ENCODE results near the gene IP6K1.
"Not testable (repeated sequence)": the region's sequence is repeated elsewhere in the genome, so short reads cannot be mapped to it uniquely, and the experiment has no call there.

Gene IP6K1

DNA sequence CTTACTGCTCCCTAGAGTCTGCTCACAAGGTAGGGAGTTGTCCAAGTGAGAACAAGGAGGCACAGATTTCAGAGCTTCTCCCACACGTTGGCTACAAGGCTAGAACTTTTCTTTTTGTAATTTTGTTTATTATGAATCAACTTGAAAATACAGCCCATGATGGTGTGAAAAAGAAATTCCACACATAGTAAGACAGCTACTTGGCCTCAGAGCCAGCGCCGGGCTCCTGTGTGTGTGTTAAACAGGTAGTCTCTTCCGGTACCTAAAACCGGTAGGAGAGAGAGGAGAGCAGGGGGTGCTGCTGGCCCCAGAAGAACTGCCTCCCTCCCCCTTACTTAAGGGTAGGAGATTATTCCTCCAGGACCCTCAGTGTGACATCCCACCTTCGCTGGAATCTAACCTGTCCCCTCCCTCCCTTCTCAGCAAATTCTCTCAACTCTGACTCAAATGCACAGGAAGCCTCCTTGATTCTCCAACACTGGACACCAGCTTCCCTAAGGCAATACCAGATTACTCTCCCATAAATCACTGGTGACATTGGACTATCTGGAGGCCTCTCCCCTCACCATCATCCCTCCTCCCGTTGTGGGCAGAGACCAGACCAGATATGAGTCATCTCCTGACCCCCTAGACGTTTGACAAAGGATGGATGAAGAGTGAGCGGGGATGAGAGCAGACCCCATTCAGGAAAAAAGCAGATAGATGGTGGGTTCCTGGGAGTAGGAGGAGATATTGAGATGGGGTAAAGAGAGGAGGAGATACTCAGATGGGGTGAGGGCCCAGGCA, 4.5 kb upstream of the IP6K1 start:
- Histone ChIP-seq H3K4me3 (ENCODE audit: low read depth, low read length) (no peak overlapping the region), H3K4me1 (peaks cover 5% of the 10 kb centered on the region), H3K9me3 (no peaks in the 10 kb centered on the region), H3K36me3 (no peaks in the 10 kb centered on the region), H3K27me3 (no peaks in the 10 kb centered on the region)
- TF ChIP-seq, protein P1, sequence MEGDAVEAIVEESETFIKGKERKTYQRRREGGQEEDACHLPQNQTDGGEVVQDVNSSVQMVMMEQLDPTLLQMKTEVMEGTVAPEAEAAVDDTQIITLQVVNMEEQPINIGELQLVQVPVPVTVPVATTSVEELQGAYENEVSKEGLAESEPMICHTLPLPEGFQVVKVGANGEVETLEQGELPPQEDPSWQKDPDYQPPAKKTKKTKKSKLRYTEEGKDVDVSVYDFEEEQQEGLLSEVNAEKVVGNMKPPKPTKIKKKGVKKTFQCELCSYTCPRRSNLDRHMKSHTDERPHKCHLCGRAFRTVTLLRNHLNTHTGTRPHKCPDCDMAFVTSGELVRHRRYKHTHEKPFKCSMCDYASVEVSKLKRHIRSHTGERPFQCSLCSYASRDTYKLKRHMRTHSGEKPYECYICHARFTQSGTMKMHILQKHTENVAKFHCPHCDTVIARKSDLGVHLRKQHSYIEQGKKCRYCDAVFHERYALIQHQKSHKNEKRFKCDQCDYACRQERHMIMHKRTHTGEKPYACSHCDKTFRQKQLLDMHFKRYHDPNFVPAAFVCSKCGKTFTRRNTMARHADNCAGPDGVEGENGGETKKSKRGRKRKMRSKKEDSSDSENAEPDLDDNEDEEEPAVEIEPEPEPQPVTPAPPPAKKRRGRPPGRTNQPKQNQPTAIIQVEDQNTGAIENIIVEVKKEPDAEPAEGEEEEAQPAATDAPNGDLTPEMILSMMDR (IDR thresholded peaks at IDR 0.05; ENCODE audit: low read depth, low read length): no peak
- peak; percentile 52 for DNase-seq

DNA sequence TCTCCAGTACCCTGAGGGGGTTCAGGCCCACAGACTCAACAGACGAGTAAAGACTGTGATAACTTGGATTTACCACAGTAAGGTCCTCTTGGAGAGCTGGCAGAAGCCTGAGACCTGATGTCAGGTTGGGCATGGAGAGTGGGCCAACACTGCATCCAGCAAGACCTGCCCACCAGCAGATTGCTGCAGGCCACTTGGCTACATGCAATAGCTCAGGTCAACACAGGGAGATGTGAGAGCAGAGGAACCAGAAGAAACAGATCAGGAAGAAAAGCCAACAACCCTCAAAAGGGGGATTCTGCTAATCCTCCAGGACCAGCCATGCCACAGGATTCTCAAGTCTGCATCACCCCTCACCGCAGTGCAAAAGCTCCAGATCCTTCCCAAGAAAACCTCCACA, 1.7 kb upstream of the IP6K1 start:
- Histone ChIP-seq H3K27me3 (no peaks in the 10 kb centered on the region), H3K4me1 (peaks cover 5% of the 10 kb centered on the region), H3K4me3 (ENCODE audit: low read depth, low read length) (no peak overlapping the region), H3K9me3 (no peaks in the 10 kb centered on the region), H3K36me3 (no peaks in the 10 kb centered on the region)
- TF ChIP-seq, protein P1 (IDR thresholded peaks at IDR 0.05; ENCODE audit: low read depth, low read length): no peak
- DNase-seq: no peak

DNA sequence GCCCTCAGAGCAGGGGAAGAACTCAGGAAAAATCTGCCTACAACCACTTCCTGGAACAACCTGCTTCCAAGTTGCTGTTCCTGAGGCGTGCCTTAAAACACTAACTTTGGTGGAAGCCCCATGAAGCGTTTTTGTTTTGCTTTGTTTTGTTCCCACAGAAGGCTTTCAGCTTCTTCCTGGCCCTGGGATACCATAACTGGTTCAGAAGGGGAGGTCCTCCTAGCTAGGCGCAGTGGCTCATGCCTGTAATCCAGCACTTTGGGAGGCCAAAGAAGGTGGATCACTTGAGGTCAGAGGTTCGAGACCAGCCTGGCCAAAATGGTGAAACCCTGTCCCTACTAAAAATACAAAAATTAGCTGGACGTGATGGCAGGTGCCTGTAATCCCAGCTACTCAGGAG, 1.2 kb upstream of the IP6K1 start:
- peaks cover 5% of the 10 kb centered on the region for H3K4me1 ChIP-seq
- TF ChIP-seq, protein P1 (IDR thresholded peaks at IDR 0.05; ENCODE audit: low read depth, low read length): no peak
- H3K36me3 ChIP-seq: no peaks in the 10 kb centered on the region
- no peak for DNase-seq
- H3K27me3 ChIP-seq: no peaks in the 10 kb centered on the region
- H3K9me3 ChIP-seq: no peaks in the 10 kb centered on the region
- no peak overlapping the region for H3K4me3 ChIP-seq (ENCODE audit: low read depth, low read length)

DNA sequence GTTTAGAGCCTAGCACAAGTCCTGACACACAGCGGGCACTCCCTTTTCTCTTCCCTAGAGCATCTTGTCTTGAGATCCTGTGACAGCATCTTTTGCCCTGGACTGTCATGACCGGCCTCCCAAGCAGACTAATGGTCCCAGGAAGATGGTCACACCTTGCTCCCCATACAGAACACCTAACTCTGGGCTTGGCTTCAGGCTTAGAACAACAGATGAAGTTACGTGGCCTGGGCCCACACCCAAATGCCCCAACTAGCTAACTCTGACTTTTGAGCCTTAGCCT, 781 bp upstream of the IP6K1 start:
- Histone ChIP-seq H3K4me3 (ENCODE audit: low read depth, low read length) (peak overlapping the region; percentile 70; the same call in 1 of the 2 replicates), H3K4me1 (peaks cover 5% of the 10 kb centered on the region), H3K9me3 (no peaks in the 10 kb centered on the region), H3K36me3 (0 out of 2 replicates have a peak, but pooled peaks cover 3% of the 10 kb centered on the region), H3K27me3 (no peaks in the 10 kb centered on the region)
- TF ChIP-seq, protein P1 (IDR thresholded peaks at IDR 0.05; ENCODE audit: low read depth, low read length): no peak
- DNase-seq: no peak

DNA sequence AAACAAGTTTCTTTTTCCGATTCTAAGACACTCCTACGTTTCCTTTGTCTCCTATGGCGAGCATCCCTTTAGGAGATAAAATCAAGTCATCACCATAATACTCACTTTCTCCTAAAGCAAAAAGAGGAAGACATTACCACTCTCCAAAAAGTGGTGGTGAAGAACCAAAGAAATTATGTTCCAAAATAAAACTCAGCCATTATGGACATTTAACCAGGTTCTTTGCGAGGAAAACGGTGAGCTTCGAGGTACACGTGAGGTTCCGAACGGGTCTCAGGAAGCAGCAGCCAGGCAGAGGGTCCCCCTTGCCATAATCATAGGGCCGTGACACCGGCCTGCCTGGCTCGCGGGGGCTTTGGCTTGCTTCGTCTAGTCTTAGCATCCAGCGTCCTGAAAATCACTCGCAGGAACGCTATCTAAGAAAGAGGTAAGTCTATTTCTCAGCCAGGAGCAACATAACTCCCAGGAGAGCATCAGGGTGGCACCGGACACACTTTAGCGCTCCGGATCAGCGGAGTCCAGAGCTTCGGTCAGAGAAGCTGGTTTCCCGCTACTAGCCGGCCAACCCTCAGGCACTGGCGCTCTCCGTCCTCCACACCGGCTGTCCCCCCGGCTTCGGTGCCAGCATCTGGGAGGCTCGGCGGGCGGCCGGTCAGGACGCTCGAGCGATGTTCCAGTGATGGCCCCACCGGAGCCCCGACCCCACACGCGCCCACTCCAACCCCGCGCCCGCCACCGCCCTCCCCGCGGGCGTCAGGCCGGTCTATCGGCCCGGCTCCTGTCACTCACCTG, 581 bp downstream of the IP6K1 start:
- H3K9me3 ChIP-seq: no peaks in the 10 kb centered on the region
- no peak for DNase-seq
- H3K4me3 ChIP-seq (ENCODE audit: low read depth, low read length): peak overlapping the region; percentile 70
- peaks cover 1% of the 10 kb centered on the region for H3K4me1 ChIP-seq
- H3K27me3 ChIP-seq: no peaks in the 10 kb centered on the region
- H3K36me3 ChIP-seq: 0 out of 2 replicates have a peak, but pooled peaks cover 5% of the 10 kb centered on the region
- TF ChIP-seq, protein P1 (IDR thresholded peaks at IDR 0.05; ENCODE audit: low read depth, low read length): no peak

DNA sequence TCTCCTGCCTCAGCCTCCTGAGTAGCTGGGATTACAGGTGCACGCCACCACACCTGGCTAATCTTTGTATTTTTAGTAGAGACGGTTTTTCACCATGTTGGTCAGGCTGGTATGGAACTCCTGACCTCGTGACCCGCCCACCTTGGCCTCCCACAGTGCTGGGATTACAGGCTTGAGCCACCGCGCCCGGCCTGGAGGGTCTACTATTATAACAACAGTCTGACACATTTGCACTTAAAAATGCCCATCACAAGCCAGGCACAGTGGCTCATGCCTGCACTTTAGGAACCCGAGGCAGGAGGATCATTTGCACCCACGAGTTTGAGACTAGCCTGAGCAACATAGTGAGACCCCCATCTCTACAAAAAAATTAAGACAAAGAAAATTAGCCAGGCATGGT, 4.1 kb downstream of the IP6K1 start:
- H3K9me3 ChIP-seq; H3K4me3 ChIP-seq (ENCODE audit: low read depth, low read length); H3K4me1 ChIP-seq; H3K27me3 ChIP-seq; H3K36me3 ChIP-seq; DNase-seq: not testable (repeated sequence)

Data from BE2C (cell line).